H1 (cell line): ENCODE measurements around the gene PLK5. TPM values are rescaled to one million over a fixed set of nuclear protein-coding genes. Genes with fewer than 3 reads are reported as not detected.

Experiments used
- CHD2 ChIP-seq: IDR thresholded peaks from 2 replicates; pipeline ENCODE4 v1.6.1; 2012; ENCODE audit warnings: low read length, improper control_type of control experiment
- CREB1 ChIP-seq: IDR thresholded peaks from 2 replicates; pipeline ENCODE4 v1.6.1; 2012; ENCODE audit warnings: inconsistent platforms
- POLR2A ChIP-seq, 2 experiments: IDR thresholded peaks; 1 replicate in 1 of 2; 2 replicates in 1 of 2; pipeline ENCODE4 v1.6.1; 2011; ENCODE audit warnings: low read depth in 2 of 2, low read length in 2 of 2, mild to moderate bottlenecking in 2 of 2; ENCODE audit errors: control extremely low read depth in 1 of 2
- RBBP5 ChIP-seq: IDR thresholded peaks from 2 replicates; pipeline ENCODE4 v1.7.1; 2012; ENCODE audit warnings: low read depth, mild to moderate bottlenecking, inconsistent platforms, low read length, moderate library complexity, borderline replicate concordance
- SP4 ChIP-seq: IDR thresholded peaks from 2 replicates; pipeline ENCODE4 v1.6.1; 2012; ENCODE audit warnings: low read length, inconsistent platforms
- TAF7 ChIP-seq: optimal IDR thresholded peaks from 2 replicates; pipeline ENCODE3; 2011; ENCODE audit warnings: low read depth, mild to moderate bottlenecking, inconsistent platforms, low read length, moderate library complexity, borderline replicate concordance
- polyA plus RNA-seq, 7 experiments: library from polyadenylated mRNA; depleted of rRNA in 3 of 7; stranded (reverse) in 5 of 7; unstranded in 2 of 7; fragments of >200 nt in 5 of 7; fragments of 200-250 nt in 2 of 7; gene quantifications; 1 replicate in 5 of 7; 2 replicates in 1 of 7; 4 replicates in 1 of 7; pipeline versions ENCODE4 v1.2.1 to v1.2.3, GENCODE V29; 2011 to 2013; ENCODE audit warnings: missing spikeins in 2 of 7, mixed read lengths in 2 of 7
- total RNA-seq: library from RNA; stranded (reverse); fragmentation: NEBNext Ultra II Directional; extraction: Animal tissue kit (Norgen Biotek cat#: 25700); gene quantifications from 2 replicates; pipeline ENCODE4 v1.2.1, GENCODE V29; 2021
- TF ChIP-seq, protein P1 (sequence below): fragments of 300-600 bp; sonication (generic); IDR thresholded peaks from 2 replicates; pipeline ENCODE4 v1.7.1; 2012; ENCODE audit warnings: low read length, moderate library complexity, mild to moderate bottlenecking, inconsistent platforms; ENCODE audit not compliant: insufficient replicate concordance
- TF ChIP-seq, protein P2 (sequence below): IDR thresholded peaks from 2 replicates; pipeline ENCODE4 v1.6.1; 2012; ENCODE audit warnings: low read length, inconsistent platforms

PLK5 gene
- total and polyA plus RNA-seq, 2 of the 8 experiments (the other 6 are each of a cell fraction or from before 2014, with no cell fraction given): 0.43 to 0.45 TPM

DNA sequence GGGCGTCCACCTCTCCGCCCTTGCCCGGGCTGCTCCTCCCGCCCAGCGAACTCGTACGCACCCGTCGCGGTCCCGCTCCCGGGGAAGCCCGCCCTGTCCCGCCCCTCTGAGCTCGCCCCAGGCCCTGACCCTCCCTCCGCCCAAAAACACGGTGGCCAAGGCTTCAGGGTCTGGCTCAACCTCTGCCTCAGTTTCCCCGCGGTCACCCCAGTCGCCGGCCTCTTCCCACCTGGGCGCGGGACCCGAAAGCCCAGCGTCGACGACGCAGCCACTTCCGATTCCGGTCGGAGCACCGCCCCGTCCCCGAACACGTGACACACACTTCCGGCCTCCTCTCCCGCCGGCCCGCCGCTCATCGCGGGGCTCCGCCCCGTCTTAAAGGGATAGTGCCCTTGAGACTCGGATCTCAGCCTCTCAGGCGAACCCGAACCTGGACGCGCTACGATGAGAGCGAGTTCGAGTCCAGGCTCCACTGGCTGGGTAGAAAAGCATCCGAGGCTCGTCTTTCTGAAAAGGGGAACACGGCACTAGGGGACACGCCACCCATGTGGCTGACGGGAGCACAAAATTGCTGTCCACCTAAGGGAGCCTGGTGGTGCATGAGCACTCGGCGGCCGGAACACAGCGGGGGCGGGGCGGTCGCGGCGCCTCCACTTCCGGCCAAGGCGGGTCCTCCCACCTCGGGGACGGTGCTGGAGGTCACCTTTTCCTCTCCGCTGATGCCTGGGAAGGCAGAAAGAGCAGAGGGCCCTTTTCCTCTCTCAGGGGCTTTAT, 44.8 kb upstream of the PLK5 start, which contains the start of gene C19orf25 (continued):
- TF ChIP-seq, protein P1, sequence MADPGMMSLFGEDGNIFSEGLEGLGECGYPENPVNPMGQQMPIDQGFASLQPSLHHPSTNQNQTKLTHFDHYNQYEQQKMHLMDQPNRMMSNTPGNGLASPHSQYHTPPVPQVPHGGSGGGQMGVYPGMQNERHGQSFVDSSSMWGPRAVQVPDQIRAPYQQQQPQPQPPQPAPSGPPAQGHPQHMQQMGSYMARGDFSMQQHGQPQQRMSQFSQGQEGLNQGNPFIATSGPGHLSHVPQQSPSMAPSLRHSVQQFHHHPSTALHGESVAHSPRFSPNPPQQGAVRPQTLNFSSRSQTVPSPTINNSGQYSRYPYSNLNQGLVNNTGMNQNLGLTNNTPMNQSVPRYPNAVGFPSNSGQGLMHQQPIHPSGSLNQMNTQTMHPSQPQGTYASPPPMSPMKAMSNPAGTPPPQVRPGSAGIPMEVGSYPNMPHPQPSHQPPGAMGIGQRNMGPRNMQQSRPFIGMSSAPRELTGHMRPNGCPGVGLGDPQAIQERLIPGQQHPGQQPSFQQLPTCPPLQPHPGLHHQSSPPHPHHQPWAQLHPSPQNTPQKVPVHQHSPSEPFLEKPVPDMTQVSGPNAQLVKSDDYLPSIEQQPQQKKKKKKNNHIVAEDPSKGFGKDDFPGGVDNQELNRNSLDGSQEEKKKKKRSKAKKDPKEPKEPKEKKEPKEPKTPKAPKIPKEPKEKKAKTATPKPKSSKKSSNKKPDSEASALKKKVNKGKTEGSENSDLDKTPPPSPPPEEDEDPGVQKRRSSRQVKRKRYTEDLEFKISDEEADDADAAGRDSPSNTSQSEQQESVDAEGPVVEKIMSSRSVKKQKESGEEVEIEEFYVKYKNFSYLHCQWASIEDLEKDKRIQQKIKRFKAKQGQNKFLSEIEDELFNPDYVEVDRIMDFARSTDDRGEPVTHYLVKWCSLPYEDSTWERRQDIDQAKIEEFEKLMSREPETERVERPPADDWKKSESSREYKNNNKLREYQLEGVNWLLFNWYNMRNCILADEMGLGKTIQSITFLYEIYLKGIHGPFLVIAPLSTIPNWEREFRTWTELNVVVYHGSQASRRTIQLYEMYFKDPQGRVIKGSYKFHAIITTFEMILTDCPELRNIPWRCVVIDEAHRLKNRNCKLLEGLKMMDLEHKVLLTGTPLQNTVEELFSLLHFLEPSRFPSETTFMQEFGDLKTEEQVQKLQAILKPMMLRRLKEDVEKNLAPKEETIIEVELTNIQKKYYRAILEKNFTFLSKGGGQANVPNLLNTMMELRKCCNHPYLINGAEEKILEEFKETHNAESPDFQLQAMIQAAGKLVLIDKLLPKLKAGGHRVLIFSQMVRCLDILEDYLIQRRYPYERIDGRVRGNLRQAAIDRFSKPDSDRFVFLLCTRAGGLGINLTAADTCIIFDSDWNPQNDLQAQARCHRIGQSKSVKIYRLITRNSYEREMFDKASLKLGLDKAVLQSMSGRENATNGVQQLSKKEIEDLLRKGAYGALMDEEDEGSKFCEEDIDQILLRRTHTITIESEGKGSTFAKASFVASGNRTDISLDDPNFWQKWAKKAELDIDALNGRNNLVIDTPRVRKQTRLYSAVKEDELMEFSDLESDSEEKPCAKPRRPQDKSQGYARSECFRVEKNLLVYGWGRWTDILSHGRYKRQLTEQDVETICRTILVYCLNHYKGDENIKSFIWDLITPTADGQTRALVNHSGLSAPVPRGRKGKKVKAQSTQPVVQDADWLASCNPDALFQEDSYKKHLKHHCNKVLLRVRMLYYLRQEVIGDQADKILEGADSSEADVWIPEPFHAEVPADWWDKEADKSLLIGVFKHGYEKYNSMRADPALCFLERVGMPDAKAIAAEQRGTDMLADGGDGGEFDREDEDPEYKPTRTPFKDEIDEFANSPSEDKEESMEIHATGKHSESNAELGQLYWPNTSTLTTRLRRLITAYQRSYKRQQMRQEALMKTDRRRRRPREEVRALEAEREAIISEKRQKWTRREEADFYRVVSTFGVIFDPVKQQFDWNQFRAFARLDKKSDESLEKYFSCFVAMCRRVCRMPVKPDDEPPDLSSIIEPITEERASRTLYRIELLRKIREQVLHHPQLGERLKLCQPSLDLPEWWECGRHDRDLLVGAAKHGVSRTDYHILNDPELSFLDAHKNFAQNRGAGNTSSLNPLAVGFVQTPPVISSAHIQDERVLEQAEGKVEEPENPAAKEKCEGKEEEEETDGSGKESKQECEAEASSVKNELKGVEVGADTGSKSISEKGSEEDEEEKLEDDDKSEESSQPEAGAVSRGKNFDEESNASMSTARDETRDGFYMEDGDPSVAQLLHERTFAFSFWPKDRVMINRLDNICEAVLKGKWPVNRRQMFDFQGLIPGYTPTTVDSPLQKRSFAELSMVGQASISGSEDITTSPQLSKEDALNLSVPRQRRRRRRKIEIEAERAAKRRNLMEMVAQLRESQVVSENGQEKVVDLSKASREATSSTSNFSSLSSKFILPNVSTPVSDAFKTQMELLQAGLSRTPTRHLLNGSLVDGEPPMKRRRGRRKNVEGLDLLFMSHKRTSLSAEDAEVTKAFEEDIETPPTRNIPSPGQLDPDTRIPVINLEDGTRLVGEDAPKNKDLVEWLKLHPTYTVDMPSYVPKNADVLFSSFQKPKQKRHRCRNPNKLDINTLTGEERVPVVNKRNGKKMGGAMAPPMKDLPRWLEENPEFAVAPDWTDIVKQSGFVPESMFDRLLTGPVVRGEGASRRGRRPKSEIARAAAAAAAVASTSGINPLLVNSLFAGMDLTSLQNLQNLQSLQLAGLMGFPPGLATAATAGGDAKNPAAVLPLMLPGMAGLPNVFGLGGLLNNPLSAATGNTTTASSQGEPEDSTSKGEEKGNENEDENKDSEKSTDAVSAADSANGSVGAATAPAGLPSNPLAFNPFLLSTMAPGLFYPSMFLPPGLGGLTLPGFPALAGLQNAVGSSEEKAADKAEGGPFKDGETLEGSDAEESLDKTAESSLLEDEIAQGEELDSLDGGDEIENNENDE: no peak
- TF ChIP-seq TAF7 (peak; percentile 40), RBBP5 (0 out of 2 replicates have a peak, but pooled peaks have one; percentile 47), CHD2 (peak; percentile 54; the same call in 1 of the 2 replicates), POLR2A (IDR thresholded peaks at IDR 0.05; ENCODE audit: control extremely low read depth in 1 of 2, low read depth in 2 of 2, low read length in 2 of 2) (peak in 1 of 2 experiments; percentile 62; a peak in 1 of 3 replicates), CREB1 (peak; percentile 61; the same call in 1 of the 2 replicates), SP4 (peak; percentile 93)
- TF ChIP-seq, protein P2, sequence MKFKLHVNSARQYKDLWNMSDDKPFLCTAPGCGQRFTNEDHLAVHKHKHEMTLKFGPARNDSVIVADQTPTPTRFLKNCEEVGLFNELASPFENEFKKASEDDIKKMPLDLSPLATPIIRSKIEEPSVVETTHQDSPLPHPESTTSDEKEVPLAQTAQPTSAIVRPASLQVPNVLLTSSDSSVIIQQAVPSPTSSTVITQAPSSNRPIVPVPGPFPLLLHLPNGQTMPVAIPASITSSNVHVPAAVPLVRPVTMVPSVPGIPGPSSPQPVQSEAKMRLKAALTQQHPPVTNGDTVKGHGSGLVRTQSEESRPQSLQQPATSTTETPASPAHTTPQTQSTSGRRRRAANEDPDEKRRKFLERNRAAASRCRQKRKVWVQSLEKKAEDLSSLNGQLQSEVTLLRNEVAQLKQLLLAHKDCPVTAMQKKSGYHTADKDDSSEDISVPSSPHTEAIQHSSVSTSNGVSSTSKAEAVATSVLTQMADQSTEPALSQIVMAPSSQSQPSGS: 0 out of 2 replicates have a peak, but pooled peaks have one; percentile 29
